WTC11 (cell line): ENCODE measurements around the gene ITSN1. TPM values are rescaled to one million over a fixed set of nuclear protein-coding genes. Genes with fewer than 3 reads are reported as not detected.

ENCODE experiments used
- ATAC-seq: fragments of 200-7000 bp; cut with Tn5 transposase; 2 replicates; pipeline ENCODE4 v1.10.0; 2021; ENCODE audit warnings: mild to moderate bottlenecking, moderate library complexity
- CTCF ChIA-PET: fragments of 300-600 bp; sonication (Branson Sonifier 250); formaldehyde crosslinking; loops from one replicate; lab custom pipeline; 2021; ENCODE audit warnings: antibody characterized with exemption; lab: Charles Lee
- POLR2A ChIA-PET: fragments of 350-600 bp; sonication (Branson Sonifier 250); formaldehyde crosslinking; loops from one replicate; lab custom pipeline; 2021; ENCODE audit warnings: antibody characterized with exemption; lab: Charles Lee
- DNase-seq: peaks from one replicate; pipeline ENCODE4 v3.0.0; 2021; ENCODE audit warnings: low spot score
- H3K27ac Mint-ChIP-seq: 2 replicates; pipeline ENCODE4 v1.8.0; 2021; ENCODE audit warnings: mixed read lengths
- H3K27me3 Mint-ChIP-seq: 2 replicates; pipeline ENCODE4 v1.8.0; 2021; ENCODE audit warnings: low read depth, mild to moderate bottlenecking, moderate library complexity, mixed read lengths
- H3K36me3 Mint-ChIP-seq: 2 replicates; pipeline ENCODE4 v1.8.0; 2021; ENCODE audit warnings: mixed read lengths
- H3K4me1 Mint-ChIP-seq: 2 replicates; pipeline ENCODE4 v1.8.0; 2022; ENCODE audit warnings: mixed read lengths
- H3K4me3 Mint-ChIP-seq: 2 replicates; pipeline ENCODE4 v1.8.0; 2021; ENCODE audit warnings: mild to moderate bottlenecking, moderate library complexity, mixed read lengths
- H3K9me3 Mint-ChIP-seq: 2 replicates; pipeline ENCODE4 v1.8.0; 2021; ENCODE audit warnings: mixed read lengths
- ATF2 ChIP-seq: sonication (generic); formaldehyde crosslinking; IDR thresholded peaks from 2 replicates; pipeline ENCODE4 v1.8.1; 2022; ENCODE audit warnings: low read depth, missing genetic modification reagents, borderline replicate concordance
- ATF3 ChIP-seq: sonication (generic); formaldehyde crosslinking; conservative IDR thresholded peaks from 2 replicates; pipeline ENCODE4 v1.8.1; 2022; ENCODE audit warnings: mild to moderate bottlenecking, missing genetic modification reagents
- CREM ChIP-seq: sonication (generic); formaldehyde crosslinking; IDR thresholded peaks from 2 replicates; pipeline ENCODE4 v1.8.1; 2022; ENCODE audit warnings: mild to moderate bottlenecking, missing genetic modification reagents, moderate library complexity
- E2F1 ChIP-seq: sonication (generic); formaldehyde crosslinking; IDR thresholded peaks from 2 replicates; pipeline ENCODE4 v1.8.0; 2022; ENCODE audit warnings: mild to moderate bottlenecking, missing genetic modification reagents
- ELF4 ChIP-seq: sonication (generic); formaldehyde crosslinking; IDR thresholded peaks from 2 replicates; pipeline ENCODE4 v1.8.1; 2022; ENCODE audit warnings: low read depth, mild to moderate bottlenecking, moderate library complexity, missing genetic modification reagents
- ETV6 ChIP-seq: sonication (generic); formaldehyde crosslinking; IDR thresholded peaks from 2 replicates; pipeline ENCODE4 v1.8.1; 2022; ENCODE audit warnings: mild to moderate bottlenecking, missing genetic modification reagents
- FOXJ3 ChIP-seq: sonication (generic); formaldehyde crosslinking; IDR thresholded peaks from 2 replicates; pipeline ENCODE4 v1.9.0; 2021; ENCODE audit warnings: missing genetic modification reagents, mild to moderate bottlenecking, borderline replicate concordance
- HMGA2 ChIP-seq: fragments of 250-450 bp; sonication (Bioruptor Pico); IDR thresholded peaks from 2 replicates; pipeline ENCODE4 v1.4.0; 2021; ENCODE audit warnings: mild to moderate bottlenecking, moderate library complexity
- MYBL2 ChIP-seq: sonication (generic); formaldehyde crosslinking; IDR thresholded peaks from 2 replicates; pipeline ENCODE4 v1.8.1; 2023; ENCODE audit warnings: mild to moderate bottlenecking, moderate library complexity, missing genetic modification reagents
- NR2C2 ChIP-seq: sonication (generic); formaldehyde crosslinking; IDR thresholded peaks from 2 replicates; pipeline ENCODE4 v1.8.0; 2022; ENCODE audit warnings: mild to moderate bottlenecking, missing genetic modification reagents
- PRRX2 ChIP-seq: fragments of 250-450 bp; sonication (Bioruptor Pico); IDR thresholded peaks from 2 replicates; pipeline ENCODE4 v1.8.0; 2021; ENCODE audit warnings: mild to moderate bottlenecking
- STAT6 ChIP-seq: sonication (generic); formaldehyde crosslinking; conservative IDR thresholded peaks from 2 replicates; pipeline ENCODE4 v1.8.1; 2023; ENCODE audit warnings: mild to moderate bottlenecking, low read depth, missing genetic modification reagents, moderate library complexity
- ZBTB21 ChIP-seq: sonication (generic); formaldehyde crosslinking; IDR thresholded peaks from 2 replicates; pipeline ENCODE4 v1.8.1; 2023; ENCODE audit warnings: mild to moderate bottlenecking, missing genetic modification reagents, borderline replicate concordance
- ZNF138 ChIP-seq: sonication (generic); formaldehyde crosslinking; conservative IDR thresholded peaks from 2 replicates; pipeline ENCODE4 v1.8.1; 2022; ENCODE audit warnings: mild to moderate bottlenecking, moderate library complexity, missing genetic modification reagents
- ZNF219 ChIP-seq: sonication (generic); formaldehyde crosslinking; IDR thresholded peaks from 2 replicates; pipeline ENCODE4 v1.8.0; 2023; ENCODE audit warnings: missing genetic modification reagents, mild to moderate bottlenecking, borderline replicate concordance
- ZNF281 ChIP-seq: sonication (generic); formaldehyde crosslinking; IDR thresholded peaks from 2 replicates; pipeline ENCODE4 v1.8.0; 2023; ENCODE audit warnings: mild to moderate bottlenecking, missing genetic modification reagents
- ZNF532 ChIP-seq: fragments of 250-450 bp; sonication (Bioruptor Pico); IDR thresholded peaks from 2 replicates; pipeline ENCODE4 v1.9.0; 2021; ENCODE audit warnings: mild to moderate bottlenecking, borderline replicate concordance
- total RNA-seq: library from RNA; stranded (reverse); gene quantifications from 3 replicates; pipeline ENCODE4 v1.2.3, GENCODE V29; 2021
- TF ChIP-seq, protein P1 (sequence below): fragments of 250-450 bp; sonication (Bioruptor Pico); IDR thresholded peaks from 2 replicates; pipeline ENCODE4 v1.8.0; 2021; ENCODE audit warnings: mild to moderate bottlenecking

The ITSN1 gene
- total RNA-seq, 1 experiment from 2014 or later = 69.6 TPM

- TF ChIP-seq ATF2 (CRISPR knock-in tag) (no peak), FOXJ3 (CRISPR knock-in tag) (no peak), PRRX2 (CRISPR knock-in tag) (no peak), E2F1 (CRISPR knock-in tag) (no peak), ZNF138 (CRISPR knock-in tag) (no peak), STAT6 (CRISPR knock-in tag) (no peak)
- TF ChIP-seq, all 79 proteins: peak for 0
These were observed 129.7 kb downstream of the ITSN1 start (continued) for GRCh38 chr21:33771976-33772375.

GRCh38 chr21:33774551-33774950 is 132.2 kb downstream of the ITSN1 start:
- H3K9me3 Mint-ChIP-seq = peaks cover 12% of the 10 kb centered on the region
- peak overlapping the region; percentile 68; the same call in 1 of the 2 replicates for H3K27ac Mint-ChIP-seq
- H3K4me1 Mint-ChIP-seq = no peaks in the 10 kb centered on the region
- H3K36me3 Mint-ChIP-seq = peaks cover 67% of the 10 kb centered on the region
- DNase-seq (no peak), ATAC-seq (no peak)
- ChIA-PET CTCF (no interaction called here), POLR2A (no interaction called here)
- H3K4me3 Mint-ChIP-seq = no peak overlapping the region
- TF ChIP-seq ZNF532 (CRISPR knock-in tag) (no peak), ETV6 (no peak), CREM (CRISPR knock-in tag) (no peak), ZNF219 (CRISPR knock-in tag) (no peak), ATF3 (CRISPR knock-in tag) (no peak), ZBTB21 (CRISPR knock-in tag) (no peak), HMGA2 (CRISPR knock-in tag) (no peak), ELF4 (CRISPR knock-in tag) (no peak), ZNF281 (CRISPR knock-in tag) (no peak), MYBL2 (CRISPR knock-in tag) (no peak), NR2C2 (no peak)
- TF ChIP-seq, protein P1, sequence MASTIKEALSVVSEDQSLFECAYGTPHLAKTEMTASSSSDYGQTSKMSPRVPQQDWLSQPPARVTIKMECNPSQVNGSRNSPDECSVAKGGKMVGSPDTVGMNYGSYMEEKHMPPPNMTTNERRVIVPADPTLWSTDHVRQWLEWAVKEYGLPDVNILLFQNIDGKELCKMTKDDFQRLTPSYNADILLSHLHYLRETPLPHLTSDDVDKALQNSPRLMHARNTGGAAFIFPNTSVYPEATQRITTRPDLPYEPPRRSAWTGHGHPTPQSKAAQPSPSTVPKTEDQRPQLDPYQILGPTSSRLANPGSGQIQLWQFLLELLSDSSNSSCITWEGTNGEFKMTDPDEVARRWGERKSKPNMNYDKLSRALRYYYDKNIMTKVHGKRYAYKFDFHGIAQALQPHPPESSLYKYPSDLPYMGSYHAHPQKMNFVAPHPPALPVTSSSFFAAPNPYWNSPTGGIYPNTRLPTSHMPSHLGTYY (CRISPR knock-in tag) = no peak
- no peaks in the 10 kb centered on the region for H3K27me3 Mint-ChIP-seq
